Superior temporal gyrus (tissue), 1 donor: Measurements from ENCODE around the gene CDCA3.
"Not testable (repeated sequence)": the region's sequence is repeated elsewhere in the genome, so short reads cannot be mapped to it uniquely, and the experiment has no call there.

Experiments used
- DNase-seq: peaks from one replicate; pipeline ENCODE4 v3.0.0-alpha.2; 2016; ENCODE audit errors: extremely low spot score

Gene CDCA3

DNA sequence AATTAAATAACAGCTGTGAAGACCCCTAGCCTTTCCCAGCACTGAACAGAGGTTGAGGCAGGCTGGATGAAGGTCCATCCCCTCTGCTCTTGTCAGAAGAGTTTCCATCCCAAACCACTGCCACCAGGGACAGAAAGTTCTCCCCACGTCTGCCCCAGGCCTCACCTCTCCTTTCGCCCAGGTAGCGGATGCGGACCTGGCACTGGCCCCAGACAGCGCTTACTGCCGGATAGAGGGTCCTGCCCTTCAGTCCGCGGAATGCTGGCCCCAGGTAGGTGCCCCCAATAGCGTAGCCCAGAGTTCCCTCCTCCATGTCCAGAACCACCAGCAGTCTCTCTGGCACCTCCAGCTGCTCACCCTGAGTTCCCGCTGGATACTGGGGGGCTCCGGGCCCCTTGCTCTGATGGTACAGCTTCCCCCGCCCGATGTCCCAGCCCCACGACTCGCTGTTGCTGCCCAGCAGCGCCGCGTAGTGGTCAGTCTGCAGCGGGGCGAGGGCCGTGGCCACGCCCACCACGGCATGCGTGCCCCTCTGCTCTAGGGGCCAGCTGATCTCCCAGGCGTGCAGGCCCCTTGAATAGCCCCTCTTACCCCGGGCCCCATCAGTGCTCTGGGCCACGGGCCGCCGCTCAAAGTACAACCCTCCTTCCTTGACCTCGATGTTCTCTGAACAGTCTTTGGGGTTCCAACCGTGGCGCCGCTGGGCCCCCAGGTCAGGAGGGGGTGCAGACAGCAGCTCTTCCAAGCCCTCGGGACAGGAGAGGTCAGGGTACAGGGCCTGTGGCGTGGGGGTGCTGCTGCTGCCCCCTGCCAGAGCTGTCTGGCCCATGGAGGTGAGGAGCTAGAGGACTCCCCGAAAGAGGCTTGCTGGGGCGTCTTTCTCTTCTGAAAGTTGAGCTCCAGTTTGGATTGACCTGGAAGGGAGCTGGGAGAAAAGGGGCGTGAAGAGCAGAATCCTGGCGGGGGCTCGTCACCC is 21.3 kb upstream of the CDCA3 start:
- DNase-seq: peak; percentile 82

DNA sequence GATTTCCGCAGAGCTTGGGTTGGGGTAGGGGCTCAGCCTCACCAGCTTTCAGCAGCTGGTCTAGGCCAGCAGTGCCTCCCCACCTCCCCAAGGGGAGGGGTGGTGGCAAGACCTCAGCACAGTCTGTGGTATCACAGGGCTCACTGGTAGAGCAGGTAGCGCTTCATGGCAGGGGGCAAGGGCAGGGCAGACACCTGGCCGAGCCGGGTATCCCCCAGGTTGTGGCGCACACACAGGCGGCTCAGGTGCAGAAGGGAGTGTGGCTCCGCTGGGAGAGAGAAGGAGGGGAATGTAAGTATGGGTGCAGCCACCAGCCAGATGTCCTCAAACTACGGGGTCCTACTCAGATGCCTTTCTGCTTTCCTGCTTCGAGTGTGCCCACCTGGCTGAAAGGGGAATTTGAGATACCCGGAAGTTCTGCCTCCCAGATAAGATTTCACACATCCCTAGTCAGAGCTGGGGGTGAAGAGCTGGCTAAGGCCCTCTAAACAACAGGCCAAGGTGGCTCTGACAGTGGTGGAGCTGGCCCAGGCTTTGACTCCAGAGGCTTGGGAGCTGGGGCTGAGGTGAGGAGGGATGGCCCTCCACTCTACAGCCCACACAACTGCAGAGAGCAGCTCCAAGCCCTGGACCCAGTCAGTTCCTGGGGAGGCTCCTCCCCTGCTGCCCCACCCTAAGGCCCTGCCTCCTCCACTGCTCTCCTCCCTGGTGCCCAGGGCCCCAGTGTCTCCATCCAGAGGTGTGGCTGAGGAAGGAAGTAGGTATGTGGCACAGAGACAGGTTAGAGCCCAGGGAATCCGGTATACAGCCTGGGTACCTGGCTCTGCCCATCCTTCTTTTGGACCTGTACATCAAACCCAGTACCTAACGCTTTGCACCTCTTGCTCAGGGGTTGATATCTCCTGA is 20.2 kb upstream of the CDCA3 start:
- no peak for DNase-seq

DNA sequence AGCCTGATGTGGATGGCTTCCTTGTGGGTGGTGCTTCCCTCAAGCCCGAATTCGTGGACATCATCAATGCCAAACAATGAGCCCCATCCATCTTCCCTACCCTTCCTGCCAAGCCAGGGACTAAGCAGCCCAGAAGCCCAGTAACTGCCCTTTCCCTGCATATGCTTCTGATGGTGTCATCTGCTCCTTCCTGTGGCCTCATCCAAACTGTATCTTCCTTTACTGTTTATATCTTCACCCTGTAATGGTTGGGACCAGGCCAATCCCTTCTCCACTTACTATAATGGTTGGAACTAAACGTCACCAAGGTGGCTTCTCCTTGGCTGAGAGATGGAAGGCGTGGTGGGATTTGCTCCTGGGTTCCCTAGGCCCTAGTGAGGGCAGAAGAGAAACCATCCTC is 19.2 kb upstream of the CDCA3 start:
- DNase-seq: not testable (repeated sequence)

DNA sequence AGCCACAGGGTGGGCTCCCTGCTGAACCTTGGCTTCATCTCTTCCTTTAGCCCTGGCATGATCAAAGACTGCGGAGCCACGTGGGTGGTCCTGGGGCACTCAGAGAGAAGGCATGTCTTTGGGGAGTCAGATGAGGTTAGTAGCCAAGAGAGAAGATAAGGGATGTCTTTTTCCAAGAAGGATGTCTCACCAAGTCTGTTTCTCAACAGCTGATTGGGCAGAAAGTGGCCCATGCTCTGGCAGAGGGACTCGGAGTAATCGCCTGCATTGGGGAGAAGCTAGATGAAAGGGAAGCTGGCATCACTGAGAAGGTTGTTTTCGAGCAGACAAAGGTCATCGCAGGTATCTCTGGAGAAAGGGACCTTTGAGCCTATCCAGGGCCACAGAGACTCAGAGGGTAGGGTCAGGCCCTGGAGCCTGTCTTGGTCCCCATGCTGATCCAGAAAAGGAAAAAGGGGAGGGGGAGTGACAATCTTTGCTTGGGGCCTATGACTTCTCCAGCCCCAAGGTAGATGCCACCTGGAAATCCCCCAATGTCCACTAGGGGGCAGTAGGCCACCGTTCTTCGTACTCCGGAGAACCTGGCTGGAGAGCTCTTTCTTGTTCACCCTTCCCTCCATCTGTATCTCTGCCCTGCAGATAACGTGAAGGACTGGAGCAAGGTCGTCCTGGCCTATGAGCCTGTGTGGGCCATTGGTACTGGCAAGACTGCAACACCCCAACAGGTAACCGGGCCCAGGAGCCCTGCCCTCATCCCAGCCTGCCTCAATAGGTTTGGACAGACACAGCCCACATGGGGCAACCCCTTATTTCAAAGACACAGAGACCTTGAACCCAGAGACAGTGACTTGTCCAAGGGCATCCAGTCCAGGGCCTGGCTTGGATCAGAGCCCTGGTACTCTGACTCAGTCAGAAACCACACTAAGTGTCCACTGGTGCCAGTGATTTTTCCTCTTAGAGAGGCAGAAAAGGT is 18.2 kb upstream of the CDCA3 start:
- peak; percentile 92 for DNase-seq

- DNase-seq: peak; percentile 8
These were observed 17.3 kb upstream of the CDCA3 start for GRCh38 chr12:6868211-6869048.

DNA sequence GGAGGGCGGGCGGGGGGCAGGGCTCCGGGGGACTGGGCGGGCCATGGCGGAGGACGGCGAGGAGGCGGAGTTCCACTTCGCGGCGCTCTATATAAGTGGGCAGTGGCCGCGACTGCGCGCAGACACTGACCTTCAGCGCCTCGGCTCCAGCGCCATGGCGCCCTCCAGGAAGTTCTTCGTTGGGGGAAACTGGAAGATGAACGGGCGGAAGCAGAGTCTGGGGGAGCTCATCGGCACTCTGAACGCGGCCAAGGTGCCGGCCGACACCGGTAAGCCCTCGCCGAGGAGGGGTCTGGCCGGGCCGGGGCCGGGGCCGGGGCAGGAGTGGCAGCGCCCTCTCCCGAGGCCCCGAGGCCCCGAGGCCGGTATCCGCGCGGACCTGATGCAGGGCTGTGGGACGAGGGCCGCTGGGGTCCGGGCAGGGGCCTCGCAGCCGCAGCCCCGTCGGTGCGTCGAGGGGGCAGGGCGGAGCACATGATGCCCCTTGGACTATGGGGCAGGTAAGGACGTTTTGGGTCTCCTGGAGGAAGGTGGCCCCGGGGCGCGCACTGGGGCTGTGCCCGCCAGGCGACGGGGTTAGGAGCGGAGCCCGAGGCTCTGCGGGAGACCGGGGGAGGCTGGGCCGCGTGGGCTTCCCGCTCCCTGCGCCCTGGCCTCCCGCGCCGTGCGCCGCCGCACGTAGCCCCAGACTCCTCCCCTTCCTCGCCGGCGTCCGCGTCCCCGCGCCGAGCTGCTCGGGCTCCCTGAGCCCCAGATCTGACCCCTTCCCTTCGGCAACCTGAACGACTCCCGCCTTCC is 16.5 kb upstream of the CDCA3 start, which contains the start of gene TPI1:
TPI1 (plus strand) TSS at position 119 of the 798 bp plus-strand sequence; CDS start at position 155, 36 bp downstream.
- DNase-seq: peak; percentile 85

- DNase-seq: no peak
These were observed 15.9 kb upstream of the CDCA3 start for GRCh38 chr12:6866920-6867412.

- DNase-seq: no peak
These were observed 15.3 kb upstream of the CDCA3 start for GRCh38 chr12:6866163-6866919.

GRCh38 chr12:6865307-6865706 is 14.2 kb upstream of the CDCA3 start:
- not testable (repeated sequence) for DNase-seq

DNA sequence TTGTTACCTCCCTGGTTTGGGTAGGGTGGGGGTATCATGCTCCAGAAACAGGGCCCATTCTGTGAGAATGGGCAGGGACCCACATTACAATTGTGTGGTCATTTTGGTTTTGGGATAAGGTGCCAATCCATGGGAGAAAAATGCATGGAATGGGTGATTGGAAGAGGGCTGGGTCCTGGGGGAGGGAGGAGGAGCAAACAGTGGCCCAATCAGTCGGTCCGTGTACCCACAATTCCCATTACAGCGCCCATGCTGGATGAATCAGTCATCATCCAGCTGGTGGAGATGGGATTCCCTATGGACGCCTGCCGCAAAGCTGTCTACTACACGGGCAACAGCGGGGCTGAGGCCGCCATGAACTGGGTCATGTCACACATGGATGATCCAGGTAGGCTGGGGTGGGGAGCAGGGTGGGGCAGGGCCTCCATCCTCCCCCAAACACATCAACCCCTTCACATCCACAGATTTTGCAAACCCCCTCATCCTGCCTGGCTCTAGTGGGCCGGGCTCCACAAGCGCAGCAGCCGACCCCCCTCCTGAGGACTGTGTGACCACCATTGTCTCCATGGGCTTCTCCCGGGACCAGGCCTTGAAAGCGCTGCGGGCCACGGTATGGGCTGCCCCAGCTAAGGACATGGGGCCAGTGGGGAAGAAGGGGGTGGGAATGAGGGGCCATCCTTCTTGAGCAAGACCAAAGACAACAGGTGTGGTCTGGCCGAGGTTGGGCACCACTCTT is 12.7 kb upstream of the CDCA3 start:
- DNase-seq: no peak

DNA sequence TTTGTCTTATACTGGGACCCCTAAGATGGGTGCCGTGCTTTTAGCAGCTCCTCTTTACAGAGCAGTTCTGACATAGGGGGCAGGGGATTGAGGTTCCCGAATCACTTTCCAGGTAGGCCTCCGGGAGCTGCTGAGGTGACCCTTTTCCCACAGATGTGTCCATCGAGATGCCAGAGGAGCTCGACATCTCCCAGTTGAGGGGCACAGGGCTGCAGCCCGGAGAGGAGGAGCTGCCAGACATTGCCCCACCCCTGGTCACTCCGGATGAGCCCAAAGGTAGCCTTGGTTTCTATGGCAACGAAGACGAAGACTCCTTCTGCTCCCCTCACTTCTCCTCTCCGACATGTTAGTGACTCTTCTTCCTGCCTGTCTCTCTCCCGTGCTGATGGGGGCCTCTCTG is 11.9 kb upstream of the CDCA3 start:
- DNase-seq: no peak

GRCh38 chr12:6861391-6861790 is 10.3 kb upstream of the CDCA3 start:
- DNase-seq: no peak

DNA sequence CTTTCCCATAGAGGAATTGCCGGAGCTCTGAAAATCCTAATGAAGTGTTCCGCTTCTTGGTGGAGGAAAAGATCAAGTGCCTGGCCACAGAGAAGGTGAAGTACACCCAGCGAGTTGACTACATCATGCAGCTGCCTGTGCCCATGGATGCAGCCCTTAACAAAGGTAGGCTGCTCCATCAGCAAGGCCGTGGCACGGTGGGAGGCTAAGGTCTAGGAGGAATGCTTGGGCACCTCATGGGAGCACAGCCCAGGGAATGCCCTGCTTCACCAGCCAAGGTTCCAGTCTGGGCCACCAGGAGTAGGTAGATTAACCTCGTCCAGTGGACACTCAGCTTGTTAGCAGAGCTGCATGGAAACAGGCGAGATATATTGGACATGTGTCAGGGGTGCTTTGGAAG is 9.9 kb upstream of the CDCA3 start:
- DNase-seq: no peak

DNA sequence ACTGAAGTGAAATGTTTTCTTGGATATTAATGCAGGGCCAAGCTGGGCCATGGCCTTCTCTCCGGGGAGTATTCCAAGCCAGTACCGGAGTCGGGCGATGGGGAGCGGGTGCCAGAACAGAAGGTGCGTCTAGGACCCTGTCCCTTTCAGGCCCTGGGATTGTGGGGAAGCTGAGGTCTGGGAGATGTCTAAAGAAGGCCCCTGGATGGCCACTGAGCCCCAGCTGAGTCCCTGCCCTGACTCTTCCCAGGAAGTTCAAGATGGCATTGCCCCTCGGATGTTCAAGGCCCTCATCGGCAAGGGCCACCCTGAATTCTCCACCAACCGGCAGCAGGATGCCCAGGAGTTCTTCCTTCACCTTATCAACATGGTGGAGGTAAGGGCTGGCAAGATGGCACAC is 9.0 kb upstream of the CDCA3 start:
- no peak for DNase-seq

DNA sequence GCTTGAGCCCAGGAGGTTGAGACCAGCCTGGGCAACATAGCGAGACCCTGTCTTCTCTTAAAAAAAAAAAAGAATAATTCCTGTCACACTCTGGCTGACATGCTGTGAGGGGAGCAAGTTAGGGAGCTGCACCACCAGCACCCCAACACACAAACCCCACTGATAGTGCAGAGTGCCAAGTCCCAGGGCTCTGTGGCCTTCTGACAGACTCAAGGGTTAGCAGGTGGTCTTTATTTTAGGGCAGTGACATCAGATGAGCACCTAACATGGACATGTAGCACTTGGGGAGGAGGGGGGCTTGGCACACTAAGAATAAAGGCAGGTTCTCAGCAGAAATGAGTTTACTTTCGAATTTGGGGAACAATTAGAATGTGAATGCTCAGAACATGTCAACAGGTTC is 7.7 kb upstream of the CDCA3 start:
- no peak for DNase-seq

- DNase-seq: no peak
These were observed 4.2 kb upstream of the CDCA3 start for GRCh38 chr12:6855322-6855721.

- no peak for DNase-seq
These were observed 3.0 kb upstream of the CDCA3 start for GRCh38 chr12:6854036-6854435.

GRCh38 chr12:6853626-6854025 is 2.5 kb upstream of the CDCA3 start:
- DNase-seq: no peak
